NCI-H1436 (cell line): ENCODE measurements around the gene HDAC11.

Experiments
- DNase-seq: peaks from one replicate; lab custom pipeline; 2025; lab: John Stamatoyannopoulos, UW

Gene HDAC11

DNA sequence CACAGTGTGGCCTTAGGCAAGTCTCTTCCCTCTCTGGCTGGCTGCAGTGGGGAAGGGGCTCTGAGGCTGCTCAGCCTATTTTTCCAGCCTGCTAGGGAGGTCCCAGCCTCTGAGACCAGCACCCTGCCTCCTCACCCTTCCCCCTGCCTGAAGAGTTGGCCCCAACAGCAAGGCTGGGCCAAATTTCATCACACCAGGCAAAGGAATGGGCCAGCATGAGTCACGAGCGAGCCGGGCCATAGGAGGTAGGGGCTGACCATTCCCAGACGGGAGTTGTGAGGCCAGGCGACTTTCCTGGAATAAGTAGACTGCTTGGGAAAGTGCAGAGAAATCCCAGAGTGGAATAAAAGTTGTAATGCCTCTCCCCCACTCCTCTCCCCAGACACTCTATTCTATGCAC, 63.1 kb downstream of the HDAC11 start:
- no peak for DNase-seq

- DNase-seq, result no peak
Observed at GRCh38 chr3:13544293-13544831, 64.3 kb downstream of the HDAC11 start.

DNA sequence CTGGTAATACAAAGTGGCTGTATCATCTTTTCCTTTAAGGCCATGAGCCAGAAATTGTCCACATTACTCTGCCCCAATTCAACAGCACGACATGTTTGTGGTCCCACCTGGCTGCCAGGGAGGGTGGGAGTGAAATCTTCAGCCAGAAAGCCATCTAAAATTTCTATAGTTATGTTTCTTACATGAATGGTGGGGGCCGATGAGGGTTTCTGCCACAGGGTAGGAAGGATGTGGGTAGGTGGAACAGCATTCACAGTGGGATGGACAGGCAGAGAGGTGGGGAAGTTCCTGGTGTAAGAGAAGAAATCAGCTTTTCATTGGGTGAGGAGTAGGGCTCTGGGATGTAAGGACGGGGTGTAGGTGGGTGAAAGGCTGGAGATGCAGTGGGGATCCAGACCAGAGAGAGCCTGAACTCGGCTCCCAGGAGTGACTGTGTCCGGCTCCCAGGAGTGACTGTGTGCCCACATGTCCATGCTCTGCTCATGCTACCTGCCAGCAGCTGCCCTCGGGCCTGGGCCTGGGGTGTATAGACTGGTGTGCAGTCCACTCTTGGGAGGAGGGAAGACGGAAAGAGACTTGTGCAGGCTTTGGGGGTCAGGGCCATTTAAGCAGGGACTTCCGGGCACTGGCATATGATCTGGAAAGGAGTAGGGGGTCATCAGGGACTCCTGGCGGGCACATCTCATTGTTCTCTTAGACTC, 65.0 kb downstream of the HDAC11 start:
- no peak for DNase-seq

DNA sequence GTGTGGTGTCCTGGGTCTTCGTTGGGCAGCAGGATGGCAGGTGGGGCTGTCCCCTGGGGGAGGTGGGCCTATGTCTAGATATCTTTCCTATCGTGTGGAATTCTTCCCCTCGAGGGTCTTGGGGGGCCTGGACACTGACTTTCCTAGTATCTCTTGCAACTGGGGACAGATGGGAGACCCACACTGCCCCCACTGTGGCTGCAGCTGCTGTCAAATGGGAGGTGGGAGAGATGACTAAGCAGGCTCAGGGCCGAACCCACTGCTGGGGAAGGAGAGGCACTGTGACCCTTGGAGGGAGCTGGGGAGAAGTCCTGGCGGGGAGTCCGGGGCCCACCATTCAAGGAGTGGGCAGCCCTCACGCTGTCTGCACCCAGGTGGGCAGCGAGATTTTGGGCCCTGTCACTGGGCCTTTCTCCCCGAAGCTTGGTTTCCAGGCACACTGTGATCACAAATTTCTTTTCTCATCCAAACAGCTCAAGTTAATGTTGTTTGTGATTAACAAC, 65.9 kb downstream of the HDAC11 start:
- DNase-seq, result no peak

DNA sequence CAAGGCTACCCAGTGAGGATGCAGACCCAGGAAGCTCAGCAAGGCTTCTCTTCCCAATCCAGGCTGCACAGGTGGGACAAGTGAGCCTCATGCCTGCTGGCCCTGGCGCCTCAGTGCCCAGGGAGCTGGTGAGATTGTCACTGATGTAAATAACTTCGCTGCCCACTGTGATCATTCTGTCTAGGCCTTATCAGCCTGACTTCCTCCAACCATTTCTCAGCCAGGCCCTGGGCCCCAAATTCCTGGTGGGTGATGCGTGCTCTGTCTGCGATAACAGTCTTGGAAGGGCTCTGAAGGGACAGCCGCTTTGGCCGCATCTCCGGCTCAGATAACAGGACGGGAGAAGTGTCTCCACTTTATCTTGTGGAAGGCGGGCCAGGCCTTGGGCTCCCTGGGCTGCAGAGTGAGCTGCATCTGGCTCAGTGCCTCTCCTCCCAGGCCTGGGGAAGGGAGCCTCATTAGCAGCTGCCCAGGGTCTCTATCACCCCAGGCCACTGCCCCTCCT, 66.6 kb downstream of the HDAC11 start:
- no peak for DNase-seq

DNA sequence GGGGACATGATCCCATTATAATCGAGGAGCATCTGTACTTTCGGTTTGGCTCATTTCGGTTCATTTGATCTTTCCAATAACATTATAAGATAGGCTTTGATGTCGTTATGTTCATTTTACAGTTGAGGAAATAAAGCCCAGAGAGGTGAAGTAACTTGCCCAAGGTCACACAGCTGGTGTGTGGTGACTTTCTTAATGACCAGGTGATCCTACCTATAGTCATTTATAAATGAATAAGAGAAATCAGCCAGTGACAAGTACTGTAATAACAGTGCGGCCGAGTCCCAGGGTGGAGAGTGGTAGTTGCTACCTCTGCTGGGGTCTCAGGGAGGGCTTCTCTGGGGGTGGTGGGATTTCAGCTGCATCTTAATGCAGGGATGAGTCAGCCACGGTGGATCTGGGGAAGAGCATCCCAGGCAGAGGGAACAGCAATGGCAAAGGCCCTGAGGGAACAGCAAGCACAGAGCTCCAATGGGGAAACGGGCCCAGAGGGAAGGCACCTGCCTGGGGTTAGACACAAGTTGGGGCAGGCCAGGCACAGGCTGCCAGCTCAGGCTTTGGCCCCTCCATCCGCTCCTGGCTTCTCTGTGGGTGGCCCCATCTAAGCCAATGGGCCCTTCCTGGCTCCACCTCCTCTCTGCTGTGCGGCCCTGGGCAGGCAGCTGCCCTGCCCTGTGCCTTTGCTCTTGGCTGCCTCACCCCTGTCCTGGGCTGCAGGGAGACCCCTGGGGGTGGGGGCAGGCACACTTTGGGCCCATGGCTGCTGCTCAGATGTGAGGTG, 67.7 kb downstream of the HDAC11 start:
- DNase-seq, result no peak

- DNase-seq, result no peak
Observed at GRCh38 chr3:13548696-13549622, 68.9 kb downstream of the HDAC11 start, which contains the start of gene FBLN2. TSS of gene FBLN2 (plus strand) at chr3:13549125. CDS start at chr3:13570356, 21,231 bp downstream.

- no peak for DNase-seq
Observed at GRCh38 chr3:13549623-13550422, 69.7 kb downstream of the HDAC11 start.

- no peak for DNase-seq
Observed at GRCh38 chr3:13550423-13550690, 70.3 kb downstream of the HDAC11 start.

DNA sequence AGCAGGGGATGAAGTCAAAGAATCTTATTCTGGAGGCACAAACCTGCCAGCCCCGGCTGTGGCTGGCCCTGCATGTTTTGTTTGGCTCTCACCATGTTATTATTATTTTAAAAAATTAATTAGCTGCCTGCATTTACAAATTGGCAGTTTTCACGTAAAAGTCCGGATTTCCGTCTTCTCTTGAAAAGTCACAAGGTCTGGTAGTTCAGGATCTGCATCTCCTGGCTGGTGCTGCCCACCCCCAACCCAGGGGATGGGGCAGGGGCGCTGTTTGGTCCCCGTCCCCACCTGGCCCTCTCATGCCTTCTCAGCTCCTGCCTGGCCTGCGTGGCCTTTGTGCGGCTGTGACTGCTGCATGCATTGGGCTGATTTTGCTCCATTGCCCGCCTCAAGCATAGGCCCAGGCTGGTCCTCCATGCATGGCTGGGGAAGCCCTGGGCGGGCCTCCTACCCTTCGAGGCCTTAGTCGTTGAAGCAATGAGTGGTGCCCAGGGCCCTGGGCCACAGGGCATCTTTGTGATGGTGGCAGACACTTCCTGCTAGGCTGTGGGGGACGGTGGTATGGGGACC, 70.8 kb downstream of the HDAC11 start:
- no peak for DNase-seq

DNA sequence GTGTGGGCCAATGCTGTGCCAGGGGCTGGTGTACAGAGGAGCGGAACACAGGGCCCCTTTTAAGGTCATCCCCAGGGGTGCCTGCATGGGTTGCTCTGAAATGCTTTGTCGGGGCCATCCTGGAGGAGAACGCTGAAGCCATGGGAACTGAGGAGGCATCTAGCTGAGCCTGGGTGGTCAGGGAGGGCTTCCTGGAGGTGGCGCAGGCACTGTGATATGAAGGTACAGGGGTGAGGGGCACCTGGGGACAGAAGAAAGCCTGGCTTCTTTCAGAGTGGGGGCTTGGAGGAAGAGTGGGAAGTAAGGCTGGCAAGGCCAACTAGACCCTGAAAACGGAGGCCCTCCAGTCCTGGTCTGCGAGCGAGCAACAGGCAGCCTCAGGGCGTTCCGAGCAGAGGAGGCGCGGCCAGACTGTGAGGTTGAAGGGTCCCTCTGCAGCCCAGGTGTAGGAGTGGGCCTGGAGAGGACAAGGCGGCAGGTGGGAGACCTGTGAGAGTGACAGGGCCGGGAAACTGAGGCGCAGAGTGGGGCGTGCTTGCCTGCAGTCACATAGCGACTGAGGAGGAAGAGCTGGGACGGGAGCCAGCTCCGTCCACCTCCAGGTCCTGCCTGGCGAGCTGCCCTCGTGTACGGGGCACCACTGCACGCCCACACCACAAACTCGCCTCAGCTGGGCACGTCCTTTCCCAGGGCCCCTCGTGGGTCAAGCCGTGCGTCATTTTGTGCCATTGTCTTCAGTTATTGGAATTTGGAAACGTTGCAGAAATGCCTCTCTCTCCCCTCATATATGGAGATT, 72.9 kb downstream of the HDAC11 start:
- no peak for DNase-seq

- DNase-seq, result no peak
Observed at GRCh38 chr3:13553686-13554085, 73.6 kb downstream of the HDAC11 start.

- DNase-seq, result no peak
Observed at GRCh38 chr3:13555753-13556152, 75.6 kb downstream of the HDAC11 start.
